Middle frontal gyrus (tissue), 1 donor: Measurements from ENCODE around the gene STXBP4.
"Not testable (repeated sequence)": the region's sequence is repeated elsewhere in the genome, so short reads cannot be mapped to it uniquely, and the experiment has no call there.

ENCODE experiments used
- DNase-seq: peaks from one replicate; pipeline ENCODE4 v3.0.0-alpha.2; 2015; ENCODE audit warnings: low spot score; ENCODE audit errors: extremely low spot score

STXBP4 gene

DNA sequence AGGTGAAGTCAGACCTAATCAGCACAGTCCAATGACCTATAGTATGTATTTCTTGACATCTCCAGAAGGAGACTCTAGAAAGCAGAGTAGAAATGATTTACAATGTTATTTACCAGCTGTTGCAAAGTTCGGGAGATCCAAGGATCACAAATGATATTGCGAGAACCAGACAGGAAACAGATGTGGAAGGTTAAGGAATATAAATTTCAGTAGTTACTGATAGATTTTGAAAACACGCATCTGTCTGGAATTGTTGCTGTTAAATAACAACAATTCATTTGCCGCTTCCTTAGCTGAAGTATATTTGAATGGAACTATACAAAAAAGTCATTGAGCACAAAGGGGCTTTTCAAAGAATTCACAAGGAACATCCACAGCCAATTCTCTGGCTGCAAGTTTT, 72.0 kb downstream of the STXBP4 start:
- no peak for DNase-seq

DNA sequence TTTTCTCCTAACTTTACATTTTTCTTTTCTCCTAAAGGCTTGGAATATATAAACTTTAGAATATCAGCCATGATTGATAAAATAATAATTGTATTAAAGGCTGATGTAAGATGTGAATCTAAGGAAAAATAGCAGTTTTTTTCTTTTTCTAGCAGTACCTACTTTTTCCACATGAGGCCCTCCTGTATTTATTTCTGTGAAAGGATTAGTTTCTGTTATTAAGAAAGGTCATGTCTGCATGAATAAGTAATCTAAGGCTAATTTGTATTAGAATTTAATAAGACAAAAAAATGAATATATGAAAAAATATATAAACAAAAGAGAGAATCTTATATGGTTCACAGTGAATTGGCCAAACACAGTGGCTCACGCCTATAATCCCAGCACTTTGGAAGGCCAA, 85.3 kb downstream of the STXBP4 start:
- no peak for DNase-seq

DNA sequence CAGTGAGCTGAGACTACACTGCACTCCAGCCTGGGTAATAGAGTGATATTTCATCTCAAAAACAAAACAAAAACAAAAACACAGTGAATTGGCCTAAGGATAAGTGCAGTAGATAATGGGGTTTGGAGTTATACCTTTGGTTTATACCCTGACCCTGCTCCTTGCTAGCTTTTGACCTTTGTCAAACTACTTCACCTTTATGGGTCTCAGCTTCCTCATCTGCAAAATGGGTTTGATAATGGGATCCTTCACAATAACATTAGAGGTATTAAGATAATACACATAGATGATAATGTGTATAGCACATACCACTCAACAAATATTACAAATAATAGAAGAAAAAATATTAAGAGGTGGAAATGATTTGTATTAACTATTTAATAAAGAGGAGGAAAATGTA, 85.9 kb downstream of the STXBP4 start:
- no peak for DNase-seq

DNA sequence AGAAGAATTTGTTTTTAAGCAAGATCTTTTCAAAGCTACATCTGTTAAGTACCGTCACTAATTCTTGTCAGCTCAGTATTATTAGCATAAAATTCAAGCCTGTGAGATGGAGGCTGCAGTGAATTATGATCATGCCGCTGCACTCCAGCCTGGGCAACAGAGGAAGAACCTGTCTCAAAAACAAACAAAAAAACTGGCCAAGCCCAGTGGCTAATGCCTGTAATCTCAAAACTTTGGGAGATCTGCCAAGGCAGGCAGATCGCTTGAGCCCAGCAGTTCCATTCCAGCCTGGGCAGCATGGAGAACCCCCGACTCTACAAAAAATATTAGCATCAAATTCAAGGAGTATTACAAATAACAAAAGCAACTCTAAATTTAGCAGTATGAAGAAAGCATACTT, 88.0 kb downstream of the STXBP4 start:
- DNase-seq, result no peak

DNA sequence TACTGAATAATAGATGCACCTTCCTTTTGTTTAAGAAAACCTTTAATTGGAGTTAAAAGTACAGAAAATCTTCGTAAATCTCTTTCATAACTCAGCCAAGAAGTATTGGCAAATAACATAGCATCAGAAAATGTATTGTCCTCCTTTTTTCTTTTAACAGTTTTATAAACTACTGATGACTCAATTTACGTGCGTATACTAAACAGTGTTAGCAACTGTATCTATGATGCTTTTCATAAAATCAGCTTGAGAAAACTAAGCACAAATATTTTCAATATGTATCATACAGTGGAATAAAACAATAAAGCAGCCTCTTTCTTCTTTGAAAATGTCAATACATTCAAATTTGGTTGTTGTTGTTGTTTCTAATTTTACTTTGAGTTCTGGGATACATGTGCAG, 88.6 kb downstream of the STXBP4 start:
- no peak for DNase-seq

DNA sequence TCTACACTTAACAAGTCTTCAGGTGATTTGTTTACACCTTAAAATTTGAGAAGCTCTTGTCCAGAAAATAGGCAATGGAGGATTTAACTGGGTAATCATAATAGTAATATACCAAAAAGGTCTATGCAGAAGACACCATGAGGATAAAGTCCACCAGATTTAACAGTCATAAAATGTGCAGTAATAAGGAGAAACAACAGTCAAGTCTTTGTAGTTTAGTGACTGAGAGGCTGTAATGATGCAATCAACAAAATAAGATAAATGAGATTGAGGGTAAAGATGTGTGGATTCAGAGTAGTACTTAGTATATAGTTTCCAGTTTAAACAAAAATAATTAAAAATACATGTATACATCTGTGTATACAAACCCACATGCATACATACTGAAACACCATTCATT, 91.2 kb downstream of the STXBP4 start:
- DNase-seq, result no peak

DNA sequence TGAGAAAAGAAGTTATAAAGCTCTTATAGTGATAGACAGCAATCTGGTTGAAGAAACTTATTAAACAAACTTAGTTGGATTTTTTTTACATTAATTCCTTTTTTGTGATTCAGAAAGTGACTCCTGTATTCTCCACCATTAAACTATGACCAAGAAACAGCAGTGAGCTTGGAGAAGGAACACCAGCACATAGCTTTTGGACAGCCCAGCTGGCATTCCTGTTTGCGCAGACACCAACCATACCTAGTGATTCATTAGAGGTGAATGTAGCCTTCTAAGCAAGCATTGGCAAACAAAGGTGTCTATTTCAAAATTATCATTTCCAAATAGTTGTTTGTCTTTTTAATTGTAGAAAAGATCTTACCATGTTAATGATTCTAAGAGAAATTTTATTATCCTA, 94.4 kb downstream of the STXBP4 start:
- DNase-seq, result no peak

DNA sequence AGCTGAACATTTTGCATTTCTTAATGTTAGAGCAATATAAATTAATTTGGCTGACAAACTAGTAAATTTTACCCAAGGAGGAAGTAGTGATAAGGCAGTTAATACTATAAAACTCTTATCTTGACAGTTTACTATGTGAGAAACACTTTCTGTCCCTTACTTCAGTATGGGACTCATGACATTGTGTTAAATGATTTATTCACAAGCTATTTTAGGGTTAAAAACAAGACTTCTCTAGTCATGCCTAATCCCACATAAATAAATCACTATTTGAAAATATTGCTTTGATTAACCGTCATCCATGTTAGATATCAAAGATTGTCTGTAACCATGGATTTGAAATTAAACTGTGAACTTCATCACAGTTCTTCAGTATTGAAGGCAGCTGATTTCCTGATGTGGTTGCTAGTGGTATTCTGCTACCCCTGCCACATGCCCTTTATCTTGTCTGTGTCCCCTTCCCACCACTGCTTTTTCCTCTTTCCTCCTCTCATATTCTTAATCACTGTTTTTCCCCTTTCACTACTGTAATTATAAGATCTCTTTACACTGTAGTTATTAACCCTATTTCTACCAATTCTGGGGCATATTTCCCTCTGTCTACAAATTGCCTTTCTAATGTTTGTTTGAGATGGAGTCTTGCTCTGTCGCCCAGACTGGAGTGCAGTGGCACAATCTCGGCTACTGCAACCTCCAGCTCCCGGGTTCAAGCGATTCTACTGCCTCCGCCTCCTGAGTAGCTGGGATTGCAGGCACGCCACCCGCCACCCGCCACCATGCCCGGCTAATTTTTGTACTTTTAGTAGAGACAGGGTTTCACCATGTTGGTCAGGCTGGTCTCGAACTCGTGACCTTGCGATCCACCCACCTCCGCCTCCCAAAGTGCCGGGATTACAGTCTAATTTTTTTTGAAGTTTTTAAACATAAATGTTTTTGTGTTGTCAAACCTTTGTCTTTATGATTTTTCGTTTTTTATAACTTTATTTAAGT, 95.6 kb downstream of the STXBP4 start:
- no peak for DNase-seq

DNA sequence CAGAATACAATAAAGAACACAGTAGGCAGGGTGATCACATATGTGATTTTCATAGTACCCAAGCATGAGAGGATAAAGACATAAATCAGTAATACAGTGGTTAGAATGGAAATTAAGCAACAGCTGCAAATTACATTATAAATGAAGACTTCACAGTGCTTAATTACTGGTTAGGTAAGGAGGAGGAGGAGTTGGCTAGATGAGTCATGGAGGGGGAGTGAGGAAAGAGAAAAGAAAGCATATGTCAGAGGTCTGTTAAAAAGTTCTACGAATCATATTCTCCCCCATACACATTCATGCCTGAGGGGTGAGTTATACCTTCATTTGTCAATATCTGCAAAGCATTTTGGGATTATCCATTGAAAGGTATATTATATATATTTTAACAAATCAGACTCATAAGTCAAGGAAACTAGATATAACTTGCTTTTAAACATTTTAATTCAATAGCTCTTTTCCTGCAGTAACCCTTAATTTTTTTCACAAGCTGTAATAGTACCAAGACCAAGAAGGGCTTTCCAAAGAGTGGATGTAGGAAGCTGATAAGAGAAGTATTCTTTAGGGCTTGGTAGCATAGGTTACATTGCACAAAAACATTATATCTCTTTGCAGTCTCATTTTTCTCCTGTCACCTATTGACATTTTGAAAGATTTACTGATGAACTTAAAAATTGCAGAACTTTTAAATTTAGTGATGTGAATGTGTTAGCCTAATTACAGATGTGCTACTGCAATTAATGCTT, 99.3 kb downstream of the STXBP4 start:
- DNase-seq, result no peak

DNA sequence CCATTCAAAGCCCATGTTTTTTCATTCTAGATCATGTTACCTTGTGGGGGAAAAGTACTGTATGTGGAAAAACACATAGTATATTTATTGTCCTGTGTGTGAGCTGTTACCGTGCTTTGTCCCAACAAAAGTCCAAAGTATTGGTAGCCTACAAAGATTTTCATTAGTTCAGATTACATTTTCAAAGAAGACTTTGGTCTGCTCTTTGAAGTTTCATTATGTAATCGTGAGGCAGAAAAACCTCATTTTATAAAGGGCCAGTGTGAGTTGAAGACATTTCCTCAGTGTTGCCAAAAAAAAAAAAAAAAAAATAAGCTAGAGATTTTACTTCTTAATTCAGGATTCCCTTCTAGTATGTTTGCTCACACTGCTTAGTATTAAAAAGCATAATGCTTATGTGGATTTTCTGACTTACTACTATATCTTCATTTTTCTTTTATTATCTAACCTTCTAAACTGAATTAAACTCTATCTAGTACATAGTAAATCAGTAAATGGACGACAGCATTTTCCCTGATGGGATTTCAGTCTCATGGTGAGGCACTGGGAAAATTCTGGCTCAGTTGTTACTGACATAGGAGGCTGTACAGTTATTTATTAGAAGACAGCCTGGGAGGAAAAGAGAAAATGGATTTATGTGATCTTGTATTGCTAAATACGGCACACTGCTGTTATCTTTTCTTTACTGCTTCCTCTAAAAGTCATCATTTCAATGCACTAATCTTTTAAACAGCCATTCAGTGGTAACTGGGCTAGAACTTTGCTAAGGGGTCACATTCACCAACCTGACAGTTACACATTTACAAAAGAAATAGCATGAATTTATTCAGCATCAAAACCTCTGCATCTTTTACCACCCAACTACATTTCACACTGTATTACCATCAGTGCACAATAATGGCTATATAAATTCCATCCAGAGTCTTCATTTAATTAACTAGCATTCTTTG, 100.6 kb downstream of the STXBP4 start:
- no peak for DNase-seq

DNA sequence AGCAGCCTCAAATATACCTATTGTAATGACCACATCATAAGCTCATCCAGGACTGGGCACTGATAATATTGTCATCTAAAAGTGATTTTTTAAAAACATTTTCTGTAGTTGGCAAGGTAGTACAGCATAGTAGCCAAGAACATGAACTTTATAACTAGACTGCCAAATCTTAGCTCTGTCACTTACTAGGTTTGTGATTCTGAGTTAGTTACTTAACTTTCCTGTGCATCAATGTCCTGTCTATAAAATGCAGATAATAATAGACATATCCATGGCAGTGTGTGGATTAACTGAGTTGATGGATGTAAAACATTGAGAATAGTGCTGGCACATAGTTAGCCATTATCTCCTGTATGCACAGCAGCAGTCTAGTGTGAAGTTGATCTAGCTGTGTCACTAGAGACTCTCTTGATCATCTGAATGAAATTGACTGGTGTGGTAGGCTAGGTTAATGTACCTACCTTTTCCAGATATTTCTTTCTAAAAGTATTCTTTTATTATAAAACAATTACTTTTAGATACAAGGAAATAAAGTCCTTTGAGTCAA, 101.5 kb downstream of the STXBP4 start:
- no peak for DNase-seq

DNA sequence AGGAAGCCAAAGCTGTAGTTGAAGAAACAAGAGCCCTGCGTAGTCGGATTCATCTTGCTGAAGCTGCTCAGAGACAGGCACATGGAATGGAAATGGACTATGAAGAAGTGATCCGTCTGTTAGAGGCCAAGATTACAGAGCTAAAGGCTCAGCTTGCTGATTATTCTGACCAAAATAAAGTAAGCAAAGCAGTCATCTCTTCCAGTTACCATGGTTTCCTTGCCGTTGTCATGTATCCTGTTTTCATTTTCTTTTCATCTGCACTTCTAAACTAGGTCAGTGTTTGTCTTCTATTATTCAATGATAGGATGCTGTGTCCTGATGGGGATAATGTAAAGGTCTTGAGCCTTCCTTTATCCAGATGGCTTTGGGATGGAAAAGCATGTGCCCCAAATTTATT, 104.3 kb downstream of the STXBP4 start:
- DNase-seq, result no peak

DNA sequence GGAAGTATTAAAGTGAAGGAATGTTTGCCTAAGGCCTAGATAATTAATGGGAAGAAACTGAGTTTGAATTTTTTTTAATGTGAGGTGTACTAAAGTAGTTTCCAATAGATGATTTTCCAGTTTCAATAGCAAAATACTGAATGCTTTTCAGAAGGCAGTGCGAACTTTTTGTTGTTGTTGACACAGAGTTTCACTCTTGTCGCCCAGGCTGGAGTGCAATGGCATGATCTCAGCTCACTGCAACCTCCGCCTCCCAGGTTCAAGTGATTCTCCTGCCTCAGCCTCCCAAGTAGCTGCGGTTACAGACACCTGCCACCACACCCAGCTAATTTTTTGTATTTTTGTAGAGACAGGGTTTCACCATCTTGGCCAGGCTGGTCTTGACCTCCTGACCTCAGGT, 104.9 kb downstream of the STXBP4 start:
- not testable (repeated sequence) for DNase-seq

DNA sequence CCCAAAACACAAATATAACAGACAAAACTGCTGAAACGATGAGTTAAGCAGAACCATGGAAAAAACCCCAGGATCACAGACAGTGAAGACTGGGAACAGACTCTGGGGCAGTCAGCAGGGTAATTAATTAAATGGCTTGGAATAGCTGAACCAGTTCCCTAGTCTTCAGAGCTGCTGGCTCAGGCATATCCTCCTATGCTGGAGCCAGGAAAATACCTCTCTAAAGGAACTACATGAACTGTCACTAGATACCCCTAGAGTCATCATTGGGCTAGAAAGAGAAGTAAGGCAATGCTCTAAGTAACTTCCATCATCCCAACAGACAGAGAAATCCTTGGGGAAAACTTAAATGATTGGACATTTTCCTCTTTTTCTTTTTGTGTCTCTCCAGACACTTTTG, 113.0 kb downstream of the STXBP4 start:
- no peak for DNase-seq

DNA sequence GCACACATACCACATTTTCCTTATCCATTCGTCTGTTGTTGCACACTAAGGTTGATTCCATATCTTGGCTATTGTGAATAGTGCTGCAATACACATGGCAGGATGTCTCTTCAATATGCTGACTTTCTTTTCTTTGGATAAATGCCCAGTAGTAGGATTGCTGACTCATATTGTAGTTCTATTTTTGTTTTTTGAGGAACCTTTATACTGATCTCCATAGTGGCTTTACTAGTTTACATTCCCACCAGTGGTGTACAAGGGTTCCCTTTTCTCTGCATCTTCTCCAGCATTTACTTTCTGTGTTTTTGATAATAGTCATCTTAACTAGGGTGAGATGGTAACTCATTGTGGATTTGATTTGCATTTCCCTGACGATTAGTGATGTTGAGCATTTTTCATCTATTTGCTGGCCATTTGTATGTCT, 118.1 kb downstream of the STXBP4 start:
- no peak for DNase-seq

DNA sequence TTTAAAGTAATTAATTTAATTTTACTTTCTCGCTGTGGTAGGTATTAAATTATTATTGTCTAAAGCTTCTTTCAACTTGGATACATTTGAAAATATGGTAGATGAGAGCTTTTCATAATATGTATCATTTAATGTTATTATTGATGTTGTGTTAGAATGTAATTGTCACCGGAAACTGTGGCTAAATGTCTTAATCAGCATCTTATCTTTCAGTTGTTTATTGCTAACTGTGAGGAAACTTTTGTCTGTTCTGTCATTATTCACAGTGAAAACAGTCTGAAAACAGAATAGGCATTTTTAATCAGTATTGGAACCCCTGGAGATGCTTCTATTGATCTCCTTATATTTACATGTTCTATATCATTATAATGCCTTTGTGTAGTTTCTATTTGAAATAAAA, 120.7 kb downstream of the STXBP4 start:
- no peak for DNase-seq

DNA sequence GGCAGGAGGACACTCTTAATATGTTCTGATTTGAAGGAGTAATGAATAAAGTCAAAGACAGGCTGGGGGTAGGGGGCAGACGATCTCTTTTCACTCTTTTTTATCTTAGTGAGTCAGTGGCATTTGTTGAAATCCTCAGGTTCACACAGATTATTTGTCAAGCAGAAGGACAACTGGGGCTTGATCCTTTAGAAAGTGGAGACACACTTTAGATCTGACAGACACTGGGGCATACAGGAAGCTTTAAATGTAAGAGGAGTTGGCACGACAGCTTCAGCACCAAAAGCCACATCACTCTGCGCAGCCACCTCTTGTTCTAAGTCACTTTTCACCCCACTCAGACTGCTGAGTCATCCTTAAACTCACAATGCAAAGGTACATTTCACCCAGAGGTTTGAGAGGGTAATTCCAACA, 121.5 kb downstream of the STXBP4 start:
- no peak for DNase-seq

DNA sequence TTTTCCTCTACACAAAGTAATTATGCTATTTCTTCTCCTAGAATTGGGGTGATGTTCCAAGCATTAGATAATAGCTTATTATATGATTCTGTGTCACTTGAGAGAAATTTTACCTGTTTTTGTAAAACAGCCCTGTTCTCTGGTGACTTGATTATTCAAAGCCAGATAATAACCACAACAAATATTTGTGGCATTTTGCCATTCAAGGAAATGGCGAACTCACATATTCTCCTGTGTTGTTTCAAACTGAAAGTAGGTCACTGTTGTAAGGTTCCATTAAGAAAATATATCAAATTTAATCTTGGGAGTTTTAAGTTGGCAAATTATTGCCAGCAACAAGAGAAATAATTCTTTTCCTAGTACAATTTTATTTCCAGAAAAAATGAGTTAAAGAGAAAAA, 124.8 kb downstream of the STXBP4 start:
- no peak for DNase-seq

DNA sequence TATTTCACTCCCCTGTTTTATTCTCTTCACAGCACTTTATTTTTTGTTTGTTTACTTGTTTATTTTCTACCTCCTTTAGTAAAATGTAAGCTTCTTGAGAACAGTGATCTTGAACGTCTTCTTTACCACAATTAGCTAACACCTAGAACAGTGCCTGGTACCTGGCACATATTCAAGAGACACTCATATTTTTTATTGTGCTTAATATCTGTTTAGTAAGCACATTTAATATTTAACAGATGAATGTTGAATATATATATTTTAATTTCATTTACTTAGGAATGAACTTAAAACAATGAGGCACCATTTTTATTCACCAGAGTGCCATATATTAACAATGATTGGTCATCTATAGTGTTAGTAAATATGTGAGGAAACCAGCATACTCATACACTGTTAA, 130.2 kb downstream of the STXBP4 start:
- DNase-seq, result no peak

DNA sequence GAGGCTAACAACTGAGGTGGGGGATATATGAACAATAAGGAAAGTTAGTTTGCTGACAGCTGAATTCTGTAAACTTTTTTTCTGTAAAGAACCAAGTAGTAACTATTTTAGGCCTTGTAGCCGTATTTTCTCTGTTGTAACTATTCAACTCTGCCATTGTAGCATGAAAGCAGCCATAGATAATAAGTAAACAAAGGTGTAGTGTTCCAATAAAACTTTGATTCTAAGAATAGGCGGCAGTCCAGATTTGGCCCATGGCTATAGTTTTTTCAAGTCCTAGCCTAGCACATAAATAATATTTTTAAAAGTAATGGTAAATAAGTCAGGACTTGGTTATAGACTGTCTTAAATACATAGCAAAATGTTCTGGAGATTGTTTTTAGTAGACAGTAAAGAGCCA, 142.0 kb downstream of the STXBP4 start:
- DNase-seq, result no peak

DNA sequence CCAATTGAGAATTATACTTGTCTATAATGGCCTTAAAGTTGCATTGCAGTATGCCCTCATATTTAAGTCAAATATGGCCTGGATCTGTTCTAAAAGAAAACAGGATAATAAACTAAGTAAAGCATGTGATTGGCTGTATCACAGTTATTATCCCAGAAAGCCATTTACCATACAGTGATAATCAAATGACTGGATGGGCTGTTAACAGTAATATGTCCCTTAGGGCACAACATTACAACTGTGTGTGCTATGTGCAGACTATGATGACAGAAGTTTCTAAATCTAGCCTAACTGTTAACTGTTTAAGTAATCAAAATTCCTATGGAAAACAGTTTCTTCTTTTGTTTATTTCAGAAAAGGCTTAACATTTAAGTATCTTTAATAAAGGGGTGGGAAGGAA, 145.7 kb downstream of the STXBP4 start:
- DNase-seq, result no peak
